Neural crest cell (in vitro differentiated cells): ENCODE results near the gene DDC. TPM values are rescaled to one million over a fixed set of nuclear protein-coding genes. Genes with fewer than 3 reads are reported as not detected.

Experiments
- DNase-seq: peaks from one replicate; pipeline ENCODE4 v3.0.0; 2021; ENCODE audit warnings: low read depth, mixed read lengths, low spot score
- H3K27ac Mint-ChIP-seq: one replicate; pipeline ENCODE4 v1.8.0; 2021; ENCODE audit warnings: mild to moderate bottlenecking, mixed read lengths; ENCODE audit not compliant: unreplicated experiment
- H3K27me3 Mint-ChIP-seq: 2 replicates; pipeline ENCODE4 v1.8.0; 2021; ENCODE audit warnings: low read depth, mild to moderate bottlenecking, mixed read lengths
- H3K36me3 Mint-ChIP-seq: 2 replicates; pipeline ENCODE4 v1.8.0; 2021; ENCODE audit warnings: low read depth, mild to moderate bottlenecking, mixed read lengths
- H3K4me1 Mint-ChIP-seq: 2 replicates; pipeline ENCODE4 v1.8.0; 2021; ENCODE audit warnings: mixed read lengths
- H3K4me3 Mint-ChIP-seq: one replicate; pipeline ENCODE4 v1.8.0; 2021; ENCODE audit warnings: mild to moderate bottlenecking, mixed read lengths
- H3K9me3 Mint-ChIP-seq: 2 replicates; pipeline ENCODE4 v1.8.0; 2021; ENCODE audit warnings: mixed read lengths
- total RNA-seq: library from RNA; stranded (reverse); gene quantifications from 2 replicates; pipeline ENCODE4 v1.2.1, GENCODE V29; 2021
- TF ChIP-seq, protein P1 (sequence below): fragments of 200-600 bp; sonication (generic); conservative IDR thresholded peaks from 2 replicates; pipeline ENCODE4 v1.5.0; 2021; ENCODE audit warnings: antibody characterized with exemption, mild to moderate bottlenecking

DDC gene
- total RNA-seq, 1 donor from 2014 or later: 1.0 TPM

DNA sequence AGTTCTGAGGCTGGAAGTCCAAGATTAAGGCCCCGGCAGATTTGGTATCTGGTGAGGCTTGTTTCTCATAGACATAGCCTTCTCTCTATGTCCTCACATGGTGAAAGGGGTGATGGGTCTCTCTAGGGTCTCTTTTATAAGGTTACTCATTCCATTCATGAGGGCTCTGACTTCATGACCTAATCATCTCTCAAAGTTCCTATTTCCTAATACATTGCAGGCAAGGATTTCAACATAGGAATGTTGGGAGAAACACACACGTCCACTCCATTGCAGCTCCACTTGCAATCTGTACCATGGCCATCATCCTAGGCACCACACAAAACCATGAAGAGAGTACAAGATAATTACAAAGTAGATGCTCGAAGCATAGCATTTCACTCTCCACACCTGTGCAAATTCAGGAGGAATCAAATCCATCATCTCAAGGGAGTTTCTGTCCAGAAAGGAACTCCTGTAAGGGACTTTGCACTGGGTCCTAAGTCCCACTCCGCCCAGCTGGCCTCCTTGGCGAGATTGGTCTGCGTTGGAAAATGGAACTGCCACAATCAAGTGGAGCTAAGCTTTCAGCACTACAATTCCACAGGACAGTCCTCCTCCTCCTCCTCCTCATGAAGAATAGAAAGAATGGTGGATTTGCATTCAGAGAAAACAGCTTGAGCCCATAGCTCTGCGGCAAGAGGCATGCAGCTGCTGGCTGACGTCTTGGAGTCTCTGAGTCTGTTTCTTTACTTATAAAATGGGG lies 8.8 kb downstream of the DDC start:
- TF ChIP-seq, protein P1, sequence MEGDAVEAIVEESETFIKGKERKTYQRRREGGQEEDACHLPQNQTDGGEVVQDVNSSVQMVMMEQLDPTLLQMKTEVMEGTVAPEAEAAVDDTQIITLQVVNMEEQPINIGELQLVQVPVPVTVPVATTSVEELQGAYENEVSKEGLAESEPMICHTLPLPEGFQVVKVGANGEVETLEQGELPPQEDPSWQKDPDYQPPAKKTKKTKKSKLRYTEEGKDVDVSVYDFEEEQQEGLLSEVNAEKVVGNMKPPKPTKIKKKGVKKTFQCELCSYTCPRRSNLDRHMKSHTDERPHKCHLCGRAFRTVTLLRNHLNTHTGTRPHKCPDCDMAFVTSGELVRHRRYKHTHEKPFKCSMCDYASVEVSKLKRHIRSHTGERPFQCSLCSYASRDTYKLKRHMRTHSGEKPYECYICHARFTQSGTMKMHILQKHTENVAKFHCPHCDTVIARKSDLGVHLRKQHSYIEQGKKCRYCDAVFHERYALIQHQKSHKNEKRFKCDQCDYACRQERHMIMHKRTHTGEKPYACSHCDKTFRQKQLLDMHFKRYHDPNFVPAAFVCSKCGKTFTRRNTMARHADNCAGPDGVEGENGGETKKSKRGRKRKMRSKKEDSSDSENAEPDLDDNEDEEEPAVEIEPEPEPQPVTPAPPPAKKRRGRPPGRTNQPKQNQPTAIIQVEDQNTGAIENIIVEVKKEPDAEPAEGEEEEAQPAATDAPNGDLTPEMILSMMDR: no peak
- no peak for DNase-seq
- Mint-ChIP-seq H3K4me3 (no peak overlapping the region), H3K27me3 (peaks cover 2% of the 10 kb centered on the region), H3K27ac (no peak overlapping the region), H3K9me3 (no peaks in the 10 kb centered on the region), H3K4me1 (peaks cover 48% of the 10 kb centered on the region), H3K36me3 (no peaks in the 10 kb centered on the region)

DNA sequence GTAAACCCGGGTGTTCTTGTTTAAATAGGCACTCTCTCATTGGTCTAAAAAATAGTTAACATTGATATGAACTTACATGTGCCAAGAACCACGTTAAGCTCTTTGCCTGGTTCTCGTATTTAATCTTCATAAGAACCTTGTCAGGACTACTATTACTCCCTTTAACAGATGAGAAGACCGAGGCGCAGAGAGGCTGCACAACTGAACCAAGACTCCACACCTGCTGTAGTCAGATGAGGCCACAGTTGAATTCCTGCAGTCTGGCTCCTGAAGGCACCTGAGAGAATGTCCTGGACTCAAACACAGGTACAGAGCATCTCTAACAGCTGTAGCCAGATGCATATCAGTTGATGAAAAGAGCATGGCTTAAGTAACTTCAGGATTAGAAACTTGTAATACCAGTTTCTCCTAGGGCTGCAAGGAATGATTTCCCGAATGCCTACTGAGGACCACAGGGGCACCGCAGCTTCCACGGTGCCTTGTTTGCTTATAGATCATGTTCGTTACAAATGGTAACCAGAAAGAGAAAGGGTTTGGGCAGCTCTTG lies 9.5 kb downstream of the DDC start:
- TF ChIP-seq, protein P1: no peak
- H3K27me3 Mint-ChIP-seq: peaks cover 2% of the 10 kb centered on the region
- no peaks in the 10 kb centered on the region for H3K9me3 Mint-ChIP-seq
- no peaks in the 10 kb centered on the region for H3K36me3 Mint-ChIP-seq
- H3K4me1 Mint-ChIP-seq: peaks cover 43% of the 10 kb centered on the region
- H3K27ac Mint-ChIP-seq: no peak overlapping the region
- no peak for DNase-seq
- H3K4me3 Mint-ChIP-seq: no peak overlapping the region

DNA sequence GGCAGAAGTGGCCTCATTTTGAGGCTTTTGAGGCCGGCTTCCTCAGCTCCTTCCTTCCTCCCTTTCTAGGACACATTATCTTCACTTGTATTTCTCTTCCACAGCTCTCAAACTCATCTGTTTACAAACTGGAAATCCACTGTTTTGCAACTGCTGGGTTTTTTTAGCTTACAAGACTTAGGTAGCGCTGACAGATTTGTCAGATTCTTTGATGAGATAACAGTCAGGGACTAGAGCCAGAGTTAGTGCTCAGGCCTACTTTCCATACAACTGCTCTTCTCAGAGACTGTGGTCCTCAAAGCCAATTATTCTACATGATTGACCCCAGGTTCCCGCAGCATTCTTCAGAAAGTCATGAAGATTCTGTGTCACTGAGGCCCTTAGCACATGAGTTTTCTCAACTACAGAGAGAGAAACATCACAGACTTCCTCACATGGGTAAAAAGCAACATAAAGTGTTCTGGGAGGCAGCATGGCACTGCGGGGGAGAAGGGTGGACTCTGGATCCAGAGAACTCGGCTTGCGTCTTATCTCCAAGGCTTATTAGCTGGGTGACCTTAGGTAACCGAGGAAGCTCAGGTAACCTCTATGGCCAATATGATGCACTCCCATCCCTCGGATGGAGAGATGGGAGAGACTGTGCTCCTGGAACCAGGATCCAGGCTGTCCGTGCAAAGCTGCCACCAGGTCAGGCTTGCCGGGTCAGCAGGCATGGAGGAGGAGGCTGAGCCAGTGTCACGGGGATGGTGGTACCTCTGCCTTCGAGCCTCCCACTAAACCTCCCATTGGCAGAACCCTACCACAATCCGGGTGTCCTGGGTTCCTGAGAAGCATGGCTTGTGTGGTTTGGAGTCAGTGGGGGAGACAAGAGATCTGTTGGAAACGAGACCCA lies 10.5 kb downstream of the DDC start:
- H3K36me3 Mint-ChIP-seq: no peaks in the 10 kb centered on the region
- TF ChIP-seq, protein P1: no peak
- peaks cover 2% of the 10 kb centered on the region for H3K27me3 Mint-ChIP-seq
- no peak for DNase-seq
- H3K27ac Mint-ChIP-seq: no peak overlapping the region
- H3K4me3 Mint-ChIP-seq: no peak overlapping the region
- peaks cover 39% of the 10 kb centered on the region for H3K4me1 Mint-ChIP-seq
- H3K9me3 Mint-ChIP-seq: no peaks in the 10 kb centered on the region

DNA sequence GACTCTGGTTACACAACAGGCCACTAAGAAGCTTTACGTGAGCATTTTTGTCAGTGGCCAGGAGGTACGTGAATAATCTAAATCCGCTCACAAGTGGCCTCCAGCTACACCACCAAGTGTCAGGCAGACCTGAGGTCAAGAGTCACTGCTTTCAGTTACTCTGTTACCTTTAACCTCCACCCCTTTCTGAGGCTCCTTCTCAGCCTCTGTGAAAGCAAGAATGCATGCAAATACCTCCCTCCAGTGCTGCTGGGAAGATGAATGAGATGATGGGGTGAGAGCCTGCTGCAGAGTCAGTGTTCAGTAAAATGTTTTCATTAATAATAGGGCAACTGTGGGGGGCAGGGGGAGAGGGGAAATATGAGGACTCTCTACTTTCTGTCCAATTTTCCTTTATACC lies 11.2 kb downstream of the DDC start:
- Mint-ChIP-seq H3K4me3 (no peak overlapping the region), H3K27me3 (peaks cover 2% of the 10 kb centered on the region), H3K36me3 (no peaks in the 10 kb centered on the region), H3K27ac (no peak overlapping the region), H3K4me1 (peaks cover 37% of the 10 kb centered on the region), H3K9me3 (no peaks in the 10 kb centered on the region)
- TF ChIP-seq, protein P1: no peak
- DNase-seq: no peak

DNA sequence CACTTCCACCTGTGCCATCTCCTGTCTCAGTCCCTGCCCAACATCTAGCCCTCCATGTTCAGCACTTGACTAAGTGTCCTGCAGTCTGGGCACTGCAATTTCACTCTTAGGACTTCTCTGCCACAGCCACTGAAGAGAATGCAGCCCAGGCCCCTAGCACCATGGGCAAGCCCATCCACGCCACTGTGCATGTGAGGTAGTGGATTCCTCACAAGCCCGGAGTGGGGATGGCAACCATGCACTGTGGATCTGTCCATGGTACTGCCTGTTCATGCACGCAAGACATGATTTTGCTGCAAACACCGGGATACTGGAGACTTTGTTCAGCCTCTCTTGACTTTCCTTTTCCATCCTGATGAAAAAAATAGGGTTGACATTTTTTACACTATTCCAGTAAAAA lies 12.3 kb downstream of the DDC start:
- Mint-ChIP-seq H3K36me3 (no peaks in the 10 kb centered on the region), H3K27ac (no peak overlapping the region), H3K4me1 (peaks cover 32% of the 10 kb centered on the region), H3K4me3 (no peak overlapping the region), H3K27me3 (peaks cover under 1% of the 10 kb centered on the region), H3K9me3 (no peaks in the 10 kb centered on the region)
- TF ChIP-seq, protein P1: no peak
- peak; percentile 49 for DNase-seq
